Left ventricle myocardium inferior (tissue), 1 donor: ENCODE data around the gene TUB. TPM values are rescaled to one million over a fixed set of nuclear protein-coding genes. Genes with fewer than 3 reads are reported as not detected.

Experiments
- DNase-seq: peaks from one replicate; pipeline ENCODE4 v3.0.0-alpha.2; 2020
- H3K27ac ChIP-seq: fragments of 200-600 bp; replicated peaks from 2 replicates; pipeline ENCODE4 v1.8.0; 2021
- H3K27me3 ChIP-seq: fragments of 200-600 bp; 2 replicates; pipeline ENCODE4 v1.8.0; 2021; ENCODE audit warnings: low read depth
- H3K36me3 ChIP-seq: fragments of 200-600 bp; 2 replicates; pipeline ENCODE4 v1.8.0; 2021
- H3K4me1 ChIP-seq: fragments of 200-600 bp; 2 replicates; pipeline ENCODE4 v1.8.0; 2021
- H3K4me3 ChIP-seq: fragments of 200-600 bp; 2 replicates; pipeline ENCODE4 v1.8.0; 2021; ENCODE audit warnings: mild to moderate bottlenecking, moderate library complexity
- H3K9me3 ChIP-seq: fragments of 200-600 bp; replicated peaks from 2 replicates; pipeline ENCODE4 v1.8.0; 2021
- CTCF ChIP-seq: fragments of 200-600 bp; IDR thresholded peaks from 2 replicates; pipeline ENCODE4 v1.8.0; 2021; ENCODE audit warnings: antibody characterized with exemption, mild to moderate bottlenecking, borderline replicate concordance
- intact Hi-C: fragments of 100-400 bp; cut with micrococcal nuclease; formaldehyde crosslinking; loops from one replicate; pipeline ENCODE4 v1.11.0; 2022
- total RNA-seq: library from RNA; stranded (reverse); fragmentation: NEBNext Ultra II Directional; extraction: Animal tissue kit (Norgen Biotek cat#: 25700); gene quantifications from one replicate; pipeline ENCODE4 v1.2.1, GENCODE V29; 2021
- donor health status: DM: no; HTN: yes; CAD: no; lungs with severe emphysema.

TUB gene
- total RNA-seq, 1 donor from 2014 or later: 22.8 TPM

- Histone ChIP-seq H3K36me3 (no peaks in the 10 kb centered on the region), H3K27me3 (no peaks in the 10 kb centered on the region), H3K4me1 (no peaks in the 10 kb centered on the region), H3K4me3 (no peak overlapping the region), H3K9me3 (peaks cover 17% of the 10 kb centered on the region), H3K27ac (no peak overlapping the region)
- no peak for TF ChIP-seq CTCF
- no peak for DNase-seq
- intact Hi-C loops: no loop called here
Measured at GRCh38 chr11:8122173-8122764, 41.3 kb downstream of the TUB start.

- Histone ChIP-seq H3K27me3 (no peaks in the 10 kb centered on the region), H3K9me3 (no peaks in the 10 kb centered on the region), H3K27ac (no peak overlapping the region), H3K4me3 (no peak overlapping the region), H3K36me3 (no peaks in the 10 kb centered on the region), H3K4me1 (no peaks in the 10 kb centered on the region)
- TF ChIP-seq CTCF: no peak
- no peak for DNase-seq
- intact Hi-C loops: no loop called here
Measured at GRCh38 chr11:8126649-8127289, 45.8 kb downstream of the TUB start.

- intact Hi-C loops: no loop called here
- no peak overlapping the region for H3K4me3 ChIP-seq
- no peak for DNase-seq
- H3K27me3 ChIP-seq: no peaks in the 10 kb centered on the region
- H3K9me3 ChIP-seq: no peaks in the 10 kb centered on the region
- no peaks in the 10 kb centered on the region for H3K36me3 ChIP-seq
- TF ChIP-seq CTCF: no peak
- no peaks in the 10 kb centered on the region for H3K4me1 ChIP-seq
- no peak overlapping the region for H3K27ac ChIP-seq
Measured at GRCh38 chr11:8127447-8127846, 46.4 kb downstream of the TUB start.

GRCh38 chr11:8138526-8138925 lies 57.5 kb downstream of the TUB start:
- Histone ChIP-seq H3K27me3 (no peaks in the 10 kb centered on the region), H3K27ac (no peak overlapping the region), H3K4me3 (no peak overlapping the region), H3K36me3 (peaks cover 13% of the 10 kb centered on the region), H3K4me1 (no peaks in the 10 kb centered on the region), H3K9me3 (no peaks in the 10 kb centered on the region)
- no peak for DNase-seq
- TF ChIP-seq CTCF: no peak
- intact Hi-C loops: no loop called here

GRCh38 chr11:8149726-8150125 lies 68.7 kb downstream of the TUB start:
- no peak for DNase-seq
- intact Hi-C loops: no loop called here
- no peak for TF ChIP-seq CTCF
- no peak overlapping the region for H3K4me3 ChIP-seq
- H3K27ac ChIP-seq: no peak overlapping the region
- peaks cover 7% of the 10 kb centered on the region for H3K4me1 ChIP-seq
- no peaks in the 10 kb centered on the region for H3K36me3 ChIP-seq
- no peaks in the 10 kb centered on the region for H3K9me3 ChIP-seq
- H3K27me3 ChIP-seq: no peaks in the 10 kb centered on the region

Other genes starting within 250 kb of the TUB start
- not detected for gene OR10A6, start 149.9 kb upstream of the TUB start, total RNA-seq
- not detected for gene OR10A3, start 139.5 kb upstream of the TUB start, total RNA-seq
- gene NLRP10, start 115.8 kb upstream of the TUB start, total RNA-seq: not detected
- 151 TPM for gene EIF3F, start 93.9 kb upstream of the TUB start, total RNA-seq
- 12.9 TPM for gene RIC3, start 87.8 kb downstream of the TUB start, total RNA-seq
- 2.3 TPM for gene LMO1, start 182.7 kb downstream of the TUB start, total RNA-seq